Adipocyte (in vitro differentiated cells): Measurements from ENCODE around the gene SETD4.
A peak's percentile ranks its signal among the peaks of the same experiment; 100 is the strongest.

Experiments
- DNase-seq: peaks from one replicate; pipeline ENCODE4 v3.0.0-alpha.2; 2015; ENCODE audit warnings: low read depth
- H3K27me3 ChIP-seq: replicated peaks from 2 replicates; pipeline ENCODE4 v1.7.0; 2013; ENCODE audit warnings: mild to moderate bottlenecking, low read length, moderate library complexity; ENCODE audit not compliant: control insufficient read depth, insufficient read depth
- H3K36me3 ChIP-seq: 2 replicates; pipeline ENCODE4 v1.7.0; 2013; ENCODE audit warnings: low read length, mild to moderate bottlenecking, moderate library complexity; ENCODE audit not compliant: control insufficient read depth, insufficient read depth, severe bottlenecking
- H3K4me1 ChIP-seq: 2 replicates; pipeline ENCODE4 v1.7.0; 2013; ENCODE audit warnings: mild to moderate bottlenecking, low read length, moderate library complexity; ENCODE audit not compliant: control insufficient read depth, insufficient read depth
- H3K4me3 ChIP-seq: 2 replicates; pipeline ENCODE4 v1.7.0; 2013; ENCODE audit warnings: mild to moderate bottlenecking, low read length, moderate library complexity
- H3K9ac ChIP-seq: 2 replicates; pipeline ENCODE4 v1.7.0; 2013; ENCODE audit warnings: mild to moderate bottlenecking, low read length, moderate library complexity
- H3K9me3 ChIP-seq: 2 replicates; pipeline ENCODE4 v1.7.0; 2013; ENCODE audit warnings: mild to moderate bottlenecking, low read length, moderate library complexity; ENCODE audit not compliant: control insufficient read depth

Gene SETD4

DNA sequence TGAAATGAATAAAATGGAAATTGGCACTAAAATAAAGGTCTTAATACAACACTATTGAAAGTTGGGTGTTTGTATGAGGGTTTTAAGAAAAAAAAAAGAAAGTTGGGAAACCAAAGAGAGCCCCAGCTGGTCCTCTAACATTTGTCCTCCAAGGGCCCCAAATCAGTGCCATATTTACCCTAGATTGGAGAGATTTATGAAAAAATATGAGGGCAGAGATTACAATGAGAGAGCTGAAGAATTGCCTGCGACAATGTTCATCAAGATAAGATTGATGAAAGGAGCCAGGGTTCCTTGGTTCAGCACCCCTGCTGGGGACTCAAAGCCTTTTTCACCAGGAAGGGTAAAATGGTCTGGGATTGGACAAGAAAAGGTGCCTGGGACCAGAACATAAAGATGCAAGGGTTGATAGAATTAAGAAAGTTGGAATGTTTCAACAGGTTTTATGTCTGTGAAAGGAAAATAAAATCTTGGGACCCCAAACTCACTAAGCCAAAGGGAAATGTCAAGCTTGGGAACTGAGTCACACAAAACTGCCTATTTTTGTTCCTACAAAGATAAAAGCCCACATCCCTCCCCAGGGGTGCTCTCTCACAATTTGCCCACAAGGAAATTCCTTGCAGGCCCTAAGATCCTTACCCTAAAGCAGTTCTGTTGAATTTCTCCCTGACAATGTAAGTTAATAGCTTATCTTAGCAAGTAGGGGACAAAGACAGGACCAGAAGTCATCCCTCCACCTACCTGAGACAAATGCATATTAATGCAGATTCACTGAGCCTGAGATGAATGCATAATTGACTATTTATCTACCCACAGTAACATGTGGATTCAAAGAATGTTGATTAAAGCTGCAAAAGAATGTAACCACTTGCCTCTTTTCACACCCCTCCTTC is 36.3 kb upstream of the SETD4 start:
- Histone ChIP-seq H3K9me3 (peaks cover 8% of the 10 kb centered on the region), H3K4me1 (peaks cover 8% of the 10 kb centered on the region), H3K27me3 (peaks cover 8% of the 10 kb centered on the region), H3K36me3 (no peaks in the 10 kb centered on the region), H3K4me3 (no peak overlapping the region), H3K9ac (no peak overlapping the region)
- no peak for DNase-seq

DNA sequence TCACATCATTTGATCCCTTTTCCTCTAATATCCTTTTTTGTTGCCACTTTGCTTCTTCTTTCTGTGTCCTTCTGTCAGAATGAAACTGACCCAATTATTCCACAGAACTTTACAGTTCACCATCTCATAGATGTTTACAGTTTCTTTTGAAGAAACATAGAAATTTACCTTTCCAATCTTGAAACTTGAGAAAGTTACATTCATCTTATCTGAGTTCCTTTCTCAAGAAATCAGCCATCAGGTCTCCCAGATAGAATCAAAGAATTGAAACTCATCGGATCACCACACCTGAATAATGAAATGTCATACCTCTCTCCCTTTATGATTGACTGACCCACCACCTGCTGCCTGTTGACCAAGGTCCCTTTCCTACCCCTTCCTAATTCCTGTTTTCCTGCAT is 33.2 kb upstream of the SETD4 start:
- Histone ChIP-seq H3K36me3 (no peaks in the 10 kb centered on the region), H3K9ac (no peak overlapping the region), H3K9me3 (peaks cover 8% of the 10 kb centered on the region), H3K27me3 (peaks cover 4% of the 10 kb centered on the region), H3K4me3 (no peak overlapping the region), H3K4me1 (peaks cover 8% of the 10 kb centered on the region)
- DNase-seq = no peak

DNA sequence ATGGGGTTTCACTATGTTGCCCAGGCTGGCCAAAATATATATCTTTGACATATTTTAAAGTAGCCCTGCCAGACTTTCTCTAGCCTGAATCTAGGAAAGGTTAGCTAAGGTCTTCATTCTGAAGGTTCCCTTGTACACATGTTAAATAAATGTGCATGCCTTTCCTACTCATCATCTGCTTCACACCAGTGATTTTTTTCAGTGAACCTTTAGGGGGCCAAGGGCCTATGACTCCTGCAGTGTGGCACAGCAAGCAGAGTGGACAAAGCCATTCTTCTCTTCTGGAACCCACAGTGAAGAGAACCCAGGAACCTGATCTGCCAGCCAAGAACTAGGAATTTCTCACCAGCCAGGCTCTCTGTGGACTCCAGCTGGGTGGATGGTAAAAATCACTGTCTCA is 32.4 kb upstream of the SETD4 start:
- Histone ChIP-seq H3K27me3 (peaks cover 4% of the 10 kb centered on the region), H3K36me3 (no peaks in the 10 kb centered on the region), H3K9ac (no peak overlapping the region), H3K4me3 (no peak overlapping the region), H3K9me3 (peaks cover 8% of the 10 kb centered on the region), H3K4me1 (peaks cover 4% of the 10 kb centered on the region)
- DNase-seq = no peak

DNA sequence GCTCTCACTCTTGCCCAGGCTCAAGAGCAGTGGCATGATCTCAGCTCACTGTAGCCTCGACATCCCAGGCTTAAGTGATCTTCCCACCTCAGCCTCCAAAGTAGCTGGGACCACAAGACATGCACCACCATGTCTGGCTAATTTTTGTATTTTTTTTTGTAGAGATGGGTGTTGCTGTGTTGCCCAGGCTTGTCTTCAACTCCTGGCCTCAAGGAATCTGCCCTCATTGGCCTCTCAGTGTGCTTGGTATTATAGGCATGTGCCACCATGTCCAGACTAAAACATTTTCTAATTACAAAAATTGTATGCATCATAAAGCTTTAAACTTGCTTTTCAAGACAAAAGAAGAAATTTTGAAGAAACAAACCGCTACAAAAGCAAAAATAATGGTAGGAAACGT is 29.6 kb upstream of the SETD4 start:
- Histone ChIP-seq H3K4me1 (no peaks in the 10 kb centered on the region), H3K9ac (no peak overlapping the region), H3K27me3 (peaks cover 4% of the 10 kb centered on the region), H3K4me3 (no peak overlapping the region), H3K9me3 (peaks cover 8% of the 10 kb centered on the region), H3K36me3 (no peaks in the 10 kb centered on the region)
- DNase-seq = no peak

DNA sequence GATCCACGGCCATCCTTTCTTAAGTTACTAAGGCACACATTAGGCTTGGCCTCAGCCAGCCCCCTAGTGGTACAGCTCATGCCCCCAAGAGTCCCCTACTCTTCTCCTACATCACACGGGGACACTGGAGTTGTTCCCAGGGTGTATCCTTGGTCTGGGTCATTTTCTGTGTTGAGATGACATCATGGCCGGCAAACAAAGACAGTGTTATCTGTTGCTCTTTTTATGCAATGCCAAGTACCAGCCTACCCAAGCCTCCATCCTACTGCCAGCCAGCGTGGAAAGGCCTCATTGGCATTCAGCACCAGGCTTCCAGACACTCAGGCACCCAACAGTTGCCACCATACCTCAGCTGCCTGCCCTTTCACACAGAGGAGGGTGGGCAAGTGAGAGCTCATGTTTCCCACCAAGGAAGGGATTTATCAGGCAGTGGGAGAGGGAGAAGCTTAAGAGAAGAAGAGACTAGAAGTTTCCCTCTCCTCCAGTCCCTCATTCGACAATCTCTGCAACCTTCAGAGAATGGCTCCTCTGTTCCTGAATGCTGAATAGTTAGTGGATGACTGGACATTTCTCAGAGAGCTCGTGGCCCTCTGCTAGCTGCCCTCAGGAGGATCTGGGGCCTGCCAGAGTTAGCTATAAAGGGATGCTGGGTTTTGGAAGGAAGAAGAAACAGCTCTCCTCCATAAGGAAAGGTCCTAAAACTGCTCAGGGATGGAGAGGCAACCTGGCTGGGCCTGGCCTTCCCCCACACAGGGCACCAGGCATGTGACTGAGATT is 27.2 kb upstream of the SETD4 start:
- peak; percentile 11 for DNase-seq
- Histone ChIP-seq H3K4me3 (no peak overlapping the region), H3K4me1 (no peaks in the 10 kb centered on the region), H3K36me3 (no peaks in the 10 kb centered on the region), H3K9me3 (no peaks in the 10 kb centered on the region), H3K9ac (no peak overlapping the region), H3K27me3 (no peaks in the 10 kb centered on the region)

DNA sequence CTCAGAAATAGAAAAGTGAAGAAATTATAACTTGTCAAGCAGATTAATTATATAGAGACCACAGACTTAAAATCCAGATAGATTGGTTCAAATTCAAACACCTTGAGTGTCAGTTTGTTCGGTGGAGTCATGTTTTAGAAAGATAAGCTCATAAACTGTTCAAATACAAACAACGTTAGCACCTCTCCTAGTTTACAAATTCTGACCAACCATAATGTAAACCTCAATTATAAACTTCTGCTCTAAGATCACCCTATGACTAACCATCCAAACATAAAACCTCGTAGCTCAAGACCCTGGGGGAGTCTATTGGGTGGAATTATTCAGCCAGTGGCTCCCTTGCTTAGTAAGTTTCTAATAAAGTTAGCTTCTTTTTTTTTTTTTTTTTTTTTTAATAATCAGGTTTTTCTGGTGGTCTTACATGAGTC is 21.9 kb upstream of the SETD4 start:
- no peak for DNase-seq
- Histone ChIP-seq H3K36me3 (no peaks in the 10 kb centered on the region), H3K9me3 (no peaks in the 10 kb centered on the region), H3K9ac (no peak overlapping the region), H3K4me1 (peaks cover 15% of the 10 kb centered on the region), H3K4me3 (no peak overlapping the region), H3K27me3 (no peaks in the 10 kb centered on the region)

DNA sequence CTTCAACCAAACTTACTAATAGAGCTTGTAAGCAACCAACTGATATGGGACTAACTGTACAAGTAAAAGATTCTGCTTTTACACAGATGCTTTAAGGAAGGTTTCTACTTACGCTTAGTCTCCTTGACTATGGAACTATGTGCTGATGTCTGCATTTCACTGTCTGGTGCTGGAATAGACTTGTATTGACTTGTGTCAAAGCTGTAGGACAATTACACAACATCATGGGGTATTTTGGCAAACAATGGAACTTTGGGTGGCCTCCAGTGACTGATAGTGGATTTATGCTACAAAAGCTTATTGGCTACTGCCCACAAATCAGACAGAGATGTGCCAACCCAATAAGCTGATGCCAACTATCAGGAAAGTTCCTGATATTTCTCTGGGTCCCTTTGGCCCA is 20.1 kb upstream of the SETD4 start:
- no peak for DNase-seq
- Histone ChIP-seq H3K9me3 (no peaks in the 10 kb centered on the region), H3K27me3 (no peaks in the 10 kb centered on the region), H3K36me3 (no peaks in the 10 kb centered on the region), H3K4me3 (no peak overlapping the region), H3K4me1 (peaks cover 15% of the 10 kb centered on the region), H3K9ac (no peak overlapping the region)

DNA sequence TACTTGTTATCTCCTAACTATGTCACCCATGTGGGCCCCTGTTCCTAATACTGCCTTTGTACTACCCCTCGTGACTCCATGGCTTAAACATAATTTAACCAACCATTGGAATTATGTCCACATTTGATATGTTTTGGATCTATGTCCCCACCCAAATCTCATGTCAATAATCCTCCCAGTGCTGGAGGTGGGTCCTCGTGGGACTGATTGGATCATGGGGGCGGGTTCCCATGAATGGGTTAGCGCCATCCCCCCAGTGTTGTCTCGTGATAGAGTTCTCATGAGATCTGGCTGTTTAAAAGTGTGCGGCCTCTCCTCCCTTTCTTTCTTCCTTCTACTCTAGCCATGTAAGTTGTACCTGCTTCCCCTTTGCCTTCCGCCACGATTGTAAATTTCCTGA is 19.3 kb upstream of the SETD4 start:
- H3K9me3 ChIP-seq = no peaks in the 10 kb centered on the region
- no peak overlapping the region for H3K4me3 ChIP-seq
- H3K27me3 ChIP-seq = no peaks in the 10 kb centered on the region
- peaks cover 15% of the 10 kb centered on the region for H3K4me1 ChIP-seq
- DNase-seq = no peak
- H3K9ac ChIP-seq = no peak overlapping the region
- H3K36me3 ChIP-seq = no peaks in the 10 kb centered on the region

DNA sequence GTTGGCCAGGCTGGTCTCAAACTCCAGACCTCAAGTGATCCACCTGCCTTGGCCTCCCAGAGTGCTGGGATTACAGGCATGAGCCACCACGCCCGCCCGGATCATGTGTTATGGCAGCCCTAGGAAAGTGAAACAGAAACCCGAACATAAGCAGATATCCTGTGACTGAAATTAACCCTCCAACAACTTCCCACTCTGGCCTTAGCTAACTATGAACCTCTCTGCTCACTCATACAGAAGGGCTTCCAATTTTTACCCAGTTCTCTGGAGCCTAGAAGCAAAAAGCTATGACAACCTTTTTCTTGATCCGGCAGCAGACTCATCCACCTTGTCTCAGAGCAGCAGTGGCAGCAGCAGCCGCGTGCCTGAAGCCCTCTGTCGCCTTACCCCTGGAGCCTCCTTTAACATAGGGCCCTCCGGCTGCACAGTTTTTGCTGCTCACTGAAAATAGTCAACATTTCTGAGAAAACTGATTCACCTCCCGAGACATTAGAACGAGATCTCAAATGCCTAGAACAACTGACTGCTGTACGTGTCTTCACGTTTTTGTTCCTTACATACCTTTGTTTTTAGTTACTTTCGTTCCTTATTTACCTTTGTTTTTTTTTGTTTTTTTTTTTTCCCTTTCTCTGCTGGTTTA is 18.8 kb upstream of the SETD4 start:
- no peak for DNase-seq
- Histone ChIP-seq H3K4me1 (peaks cover 15% of the 10 kb centered on the region), H3K27me3 (no peaks in the 10 kb centered on the region), H3K9ac (no peak overlapping the region), H3K9me3 (no peaks in the 10 kb centered on the region), H3K4me3 (no peak overlapping the region), H3K36me3 (no peaks in the 10 kb centered on the region)

DNA sequence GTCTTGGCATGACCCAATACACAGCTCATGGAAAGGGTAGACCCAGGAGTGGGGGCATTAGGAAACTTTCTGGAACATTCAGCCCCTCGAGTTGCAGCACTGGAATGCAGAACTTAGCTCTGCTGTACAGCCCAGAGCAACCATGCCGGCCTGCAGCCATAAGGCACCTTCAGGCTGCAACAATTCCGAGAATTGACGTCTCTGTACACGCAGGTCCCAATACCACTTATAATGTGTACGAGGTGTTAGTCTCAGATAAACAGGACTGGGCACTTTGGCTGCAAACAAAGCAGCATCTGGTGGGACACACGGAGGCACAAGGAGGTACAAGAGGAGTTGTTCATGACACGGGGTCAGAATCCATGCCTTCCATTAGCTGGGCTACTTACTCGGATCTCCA is 17.4 kb upstream of the SETD4 start:
- H3K4me1 ChIP-seq = peaks cover 17% of the 10 kb centered on the region
- H3K36me3 ChIP-seq = peaks cover under 1% of the 10 kb centered on the region
- no peak for DNase-seq
- no peaks in the 10 kb centered on the region for H3K9me3 ChIP-seq
- no peaks in the 10 kb centered on the region for H3K27me3 ChIP-seq
- H3K9ac ChIP-seq = no peak overlapping the region
- no peak overlapping the region for H3K4me3 ChIP-seq
